HG03460 (cell line): ENCODE results near the gene BANP.
"Not testable (repeated sequence)": the region's sequence is repeated elsewhere in the genome, so short reads cannot be mapped to it uniquely, and the experiment has no call there.

Experiments
- ATAC-seq: cut with Tn5 transposase; IDR thresholded peaks from one replicate; pipeline ENCODE4 v1.9.1; 2021; ENCODE audit not compliant: unreplicated experiment

The BANP gene

DNA sequence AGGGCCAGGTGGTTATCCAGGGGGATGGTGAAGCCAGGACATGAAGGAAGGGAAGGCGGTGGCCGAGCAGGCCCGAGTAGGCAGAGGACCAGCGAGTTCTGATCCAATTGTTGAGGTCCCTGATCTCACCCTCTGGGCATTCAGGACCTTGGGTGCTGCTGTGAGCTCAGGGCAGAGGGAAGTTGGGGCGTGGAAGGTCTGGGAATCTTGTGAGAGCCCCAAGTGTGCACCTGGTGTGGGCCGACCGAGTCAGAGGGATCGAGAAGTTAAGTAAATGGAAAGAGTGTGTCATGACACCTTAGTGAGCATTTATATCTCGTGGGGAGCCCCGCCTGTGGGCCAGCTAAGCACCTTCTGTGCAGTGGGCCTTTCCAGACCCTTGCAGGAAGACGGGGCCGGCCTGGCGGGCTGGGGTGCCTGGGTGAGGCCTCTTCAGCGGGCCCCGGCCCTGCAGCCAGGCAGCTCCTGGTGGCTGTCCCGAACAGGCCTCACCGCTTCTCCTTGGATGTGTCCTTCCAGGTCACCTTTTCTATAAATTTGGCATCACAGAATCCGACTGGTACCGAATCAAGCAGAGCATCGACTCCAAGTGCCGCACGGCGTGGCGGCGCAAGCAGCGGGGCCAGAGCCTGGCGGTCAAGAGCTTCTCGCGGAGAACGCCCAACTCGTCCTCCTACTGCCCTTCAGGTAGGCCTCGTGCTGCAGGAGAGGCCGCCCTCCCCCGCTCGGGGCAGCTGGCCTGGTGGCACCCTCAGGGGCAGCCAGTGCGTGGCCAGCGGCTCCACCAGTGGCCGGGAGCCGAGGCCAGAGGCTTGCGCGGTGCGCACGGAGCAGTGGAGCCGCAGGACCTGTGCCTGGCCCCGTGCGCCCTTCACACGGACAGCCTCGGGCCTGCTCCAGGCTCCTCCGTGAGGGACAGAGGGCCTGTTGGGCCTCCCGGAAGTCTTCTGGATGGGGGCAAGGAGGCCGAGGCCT, 76.0 kb downstream of the BANP start:
- no peak for ATAC-seq

DNA sequence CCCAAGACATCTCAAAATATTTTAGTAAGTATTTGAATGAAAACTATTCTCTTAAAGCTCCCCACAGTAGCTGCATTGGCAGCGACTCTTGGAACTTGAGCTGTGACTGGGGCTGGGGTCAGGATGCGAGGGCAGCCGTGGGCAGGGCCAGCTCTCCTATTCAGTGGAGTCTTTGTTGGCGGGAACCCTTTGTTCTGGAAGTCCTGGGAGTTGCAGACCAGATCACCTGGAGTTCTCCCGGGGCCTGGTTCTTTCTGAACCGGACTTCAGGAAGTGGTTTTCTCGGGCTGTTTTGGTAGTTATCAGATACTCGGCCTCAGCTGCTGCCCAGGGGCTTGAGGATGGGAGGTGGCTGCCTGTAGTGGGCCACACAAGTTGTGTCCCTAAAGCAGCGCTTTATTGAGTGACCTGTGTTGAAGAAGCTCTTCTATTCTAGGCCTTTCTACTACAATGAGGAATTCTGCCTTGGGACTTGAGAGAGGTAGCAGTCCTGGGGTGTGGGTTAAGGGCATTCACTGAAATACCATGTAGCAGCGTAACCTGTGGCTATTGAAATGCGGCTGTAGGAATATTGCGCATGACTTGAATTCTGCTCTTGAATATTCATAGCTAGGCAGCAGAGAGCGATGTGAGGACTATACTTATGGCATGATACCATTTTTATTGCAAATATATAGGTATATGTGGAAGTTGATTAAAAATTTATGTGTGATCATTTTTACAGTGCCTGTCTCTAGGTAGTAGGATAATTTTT, 77.1 kb downstream of the BANP start:
- ATAC-seq, result not testable (repeated sequence)

GRCh38 chr16:88030498-88030897, 79.3 kb downstream of the BANP start:
- ATAC-seq, result no peak

DNA sequence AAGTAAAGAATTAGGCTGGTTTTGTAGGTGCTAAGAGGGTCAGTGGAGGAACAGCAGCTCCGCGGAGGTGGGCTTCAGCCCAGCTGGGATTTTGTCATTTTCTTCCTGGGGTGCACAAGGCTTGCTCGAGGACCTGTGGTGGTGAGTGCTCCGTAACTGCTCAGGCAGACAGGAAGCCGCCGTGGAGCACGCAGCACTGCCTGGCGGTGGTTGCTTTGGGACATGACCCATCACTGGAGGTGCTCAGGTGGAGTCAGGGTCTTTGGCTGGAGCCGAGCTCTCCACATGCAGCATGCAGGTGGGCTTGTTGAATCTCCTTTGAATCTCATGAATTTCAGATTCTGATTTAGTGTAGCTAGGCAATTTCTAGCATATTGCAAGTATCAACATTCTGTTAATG, 79.7 kb downstream of the BANP start:
- ATAC-seq, result not testable (repeated sequence)

- ATAC-seq, result not testable (repeated sequence)
These were observed 81.9 kb downstream of the BANP start for GRCh38 chr16:88033003-88033740.

DNA sequence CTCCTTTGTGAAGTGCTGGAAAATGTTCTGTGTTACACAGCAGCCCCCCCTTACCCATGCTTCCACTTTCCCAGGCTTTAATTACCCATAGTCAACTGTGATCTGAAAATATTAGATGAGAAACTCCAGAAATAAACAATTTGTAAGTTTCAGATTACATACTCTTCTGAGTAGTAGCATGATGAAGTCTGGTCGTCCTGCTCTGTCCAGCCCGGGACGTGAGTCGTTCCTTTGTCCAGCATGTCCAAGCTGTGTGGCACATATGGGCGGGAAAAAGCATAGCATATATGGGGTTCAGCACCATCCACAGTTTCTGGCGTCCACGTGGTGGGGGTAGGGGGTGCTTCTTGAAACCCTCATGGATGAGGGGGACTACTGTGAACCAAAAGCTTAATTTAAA, 83.5 kb downstream of the BANP start:
- ATAC-seq, result no peak

DNA sequence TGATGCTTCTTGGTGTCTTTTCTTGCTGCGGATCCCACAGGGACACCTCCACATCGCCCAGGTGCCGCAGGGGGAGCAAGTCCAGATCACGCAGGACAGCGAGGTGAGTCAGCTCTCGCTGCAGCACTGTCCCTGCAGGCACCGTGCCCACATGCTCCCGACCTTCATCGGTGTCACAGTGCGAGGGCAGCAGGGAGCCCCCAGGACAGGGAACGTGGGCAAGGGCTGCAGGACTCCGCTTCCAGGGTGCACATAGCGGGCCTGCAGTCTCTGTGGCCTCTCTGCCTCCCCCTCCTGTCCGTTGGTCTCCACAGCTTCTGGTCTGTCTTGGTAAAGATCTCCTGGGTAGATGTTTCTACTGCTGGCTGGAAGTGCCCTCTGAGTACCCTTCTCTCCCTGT, 84.1 kb downstream of the BANP start:
- ATAC-seq, result no peak

DNA sequence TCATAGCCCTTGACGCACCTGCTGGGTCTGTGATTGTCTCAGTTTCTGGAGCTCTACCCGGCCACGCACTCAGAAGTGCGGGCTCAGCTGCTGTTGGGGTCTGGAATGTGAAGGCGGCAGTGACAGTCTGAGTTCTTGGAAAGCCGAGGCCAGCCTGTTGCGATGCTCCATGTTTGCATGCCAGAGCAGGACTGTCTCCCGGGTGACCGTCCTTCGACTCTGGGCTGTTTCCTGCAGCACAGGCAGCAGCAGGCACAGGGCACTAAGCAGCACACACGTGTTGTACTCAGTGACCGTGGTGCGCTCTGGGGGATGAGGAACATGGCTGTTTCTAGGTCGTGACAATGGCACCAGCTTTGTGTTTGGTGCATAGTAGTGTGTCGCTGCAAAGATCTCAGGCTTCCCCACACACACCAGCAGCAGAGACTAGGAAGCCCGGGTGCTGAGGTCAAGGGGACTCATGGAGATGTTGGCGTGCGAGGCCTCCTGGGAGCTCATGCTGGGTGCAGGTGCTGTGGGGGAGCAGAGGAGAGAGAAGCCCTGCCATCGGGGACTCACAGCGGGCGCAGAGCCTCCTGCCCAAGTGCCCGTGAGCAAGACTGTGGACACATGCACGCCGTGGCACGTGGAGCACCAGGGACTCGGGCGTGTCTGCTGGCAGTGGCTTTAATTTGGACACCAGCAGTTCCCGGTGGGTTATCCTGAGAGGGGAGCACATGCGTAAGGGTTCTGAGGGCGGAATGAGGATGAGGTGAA, 84.8 kb downstream of the BANP start:
- ATAC-seq, result not testable (repeated sequence)

GRCh38 chr16:88036640-88036996, 85.4 kb downstream of the BANP start:
- not testable (repeated sequence) for ATAC-seq

- not testable (repeated sequence) for ATAC-seq
These were observed 86.1 kb downstream of the BANP start for GRCh38 chr16:88037359-88037758.

DNA sequence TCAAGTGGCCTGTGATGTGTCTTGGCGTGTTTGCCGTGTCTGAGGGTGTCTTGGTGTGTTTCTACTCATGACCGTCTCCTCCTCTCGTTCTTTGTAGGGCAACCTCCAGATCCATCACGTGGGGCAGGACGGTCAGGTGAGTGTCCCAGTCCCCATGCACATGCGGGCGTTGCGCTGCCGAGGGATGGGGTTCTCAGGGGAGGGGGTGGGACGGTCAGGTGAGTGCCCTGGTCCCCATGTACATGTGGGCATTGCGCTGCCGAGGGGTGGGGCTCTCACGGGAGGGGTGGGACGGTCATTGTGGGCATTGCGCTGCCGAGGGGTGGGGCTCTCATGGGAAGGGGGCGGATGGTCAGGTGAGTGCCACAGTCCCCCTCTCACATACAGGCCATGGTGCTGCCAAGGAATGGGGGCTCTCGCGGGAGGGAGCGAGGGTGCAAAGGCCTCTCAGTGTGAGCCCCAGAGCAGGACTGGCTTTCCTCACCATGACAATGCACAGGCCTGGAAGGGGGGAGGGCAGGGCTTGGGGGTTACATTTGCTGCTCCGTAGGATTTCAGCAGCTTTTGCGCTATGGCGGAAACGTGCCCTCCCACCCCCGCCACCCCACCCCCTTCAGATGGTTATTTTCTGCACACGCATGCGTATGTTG, 86.8 kb downstream of the BANP start:
- not testable (repeated sequence) for ATAC-seq

- ATAC-seq, result not testable (repeated sequence)
These were observed 87.3 kb downstream of the BANP start for GRCh38 chr16:88038526-88038908.

GRCh38 chr16:88039591-88039990, 88.4 kb downstream of the BANP start:
- ATAC-seq, result no peak

GRCh38 chr16:88040196-88040876, 89.1 kb downstream of the BANP start:
- ATAC-seq, result not testable (repeated sequence)

DNA sequence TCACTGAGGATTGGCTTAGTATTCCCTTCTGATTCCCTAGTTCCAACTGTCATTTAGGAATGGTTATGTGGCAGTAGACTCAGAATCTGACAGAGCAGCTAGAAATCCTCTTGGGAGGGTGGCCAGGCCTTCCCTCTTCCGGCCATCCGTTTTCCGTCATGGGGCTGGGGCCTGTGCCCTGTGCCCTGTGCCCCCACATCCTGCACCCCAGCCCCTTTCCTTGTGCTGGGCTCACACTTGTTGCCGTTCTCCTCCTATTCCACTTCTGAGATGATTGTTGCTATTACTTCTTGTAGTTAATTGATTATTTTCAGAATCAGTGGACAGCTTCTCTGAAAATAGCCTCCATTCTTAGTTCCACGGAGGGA, 89.6 kb downstream of the BANP start:
- not testable (repeated sequence) for ATAC-seq

DNA sequence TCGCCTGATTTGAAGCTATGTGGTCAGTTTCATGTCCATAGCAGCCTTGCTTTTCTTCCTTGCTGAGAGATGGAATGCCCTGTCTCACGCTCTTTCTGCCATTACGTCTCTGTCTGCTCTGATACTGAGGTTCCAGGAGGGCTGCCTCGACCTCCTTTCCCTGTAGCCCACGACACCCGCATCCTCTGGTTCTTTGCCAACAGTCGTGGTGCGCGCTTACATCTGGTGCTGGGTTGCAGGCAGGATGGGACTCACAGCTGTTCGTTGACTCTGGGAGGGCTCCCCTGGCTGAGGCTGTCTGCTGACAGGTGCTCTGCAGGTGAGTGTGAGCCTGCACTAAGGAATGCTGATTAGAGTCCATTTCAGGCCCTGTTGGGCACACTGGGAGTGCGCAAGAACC, 90.3 kb downstream of the BANP start:
- ATAC-seq, result not testable (repeated sequence)

DNA sequence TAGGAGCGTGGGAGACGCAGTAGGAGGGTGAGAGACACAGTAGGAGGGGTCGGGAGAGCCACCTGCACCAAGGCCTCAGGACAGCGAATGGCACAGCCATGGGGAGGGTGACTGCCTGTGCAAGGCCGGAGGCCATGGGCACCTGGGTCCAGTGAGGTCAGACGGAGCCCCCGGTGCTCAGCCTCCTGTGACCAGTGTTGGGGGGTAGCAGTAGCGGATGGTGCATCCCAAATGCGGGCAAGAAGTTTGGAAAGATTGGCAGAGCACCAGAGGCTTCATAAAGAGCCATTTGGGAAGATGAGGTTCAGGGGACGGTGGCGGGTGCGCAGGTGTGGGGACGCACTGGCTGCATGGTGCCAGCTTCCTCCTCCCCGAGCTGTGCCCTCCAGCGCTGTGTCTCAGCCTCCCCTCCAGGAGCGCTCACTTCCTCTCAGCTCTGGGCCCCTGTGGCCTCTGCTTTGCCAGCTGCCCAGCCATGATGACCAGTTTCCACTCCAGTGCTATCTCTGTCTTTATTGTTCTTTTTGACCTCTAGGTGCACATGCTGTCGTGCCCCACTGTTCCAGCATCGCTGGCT, 90.8 kb downstream of the BANP start:
- not testable (repeated sequence) for ATAC-seq

- ATAC-seq, result not testable (repeated sequence)
These were observed 92.1 kb downstream of the BANP start for GRCh38 chr16:88043208-88043910.
